ENCODE data around the gene ST6GALNAC1.
A peak's percentile ranks its signal among the peaks of the same experiment; 100 is the strongest.

Gene ST6GALNAC1

GRCh38 chr17:76681222-76682137 is 37.9 kb upstream of the ST6GALNAC1 start:
- peak; percentile 86 for TF ChIP-seq CTCF (IDR thresholded peaks at IDR 0.05)

GRCh38 chr17:76679239-76679638 is 35.7 kb upstream of the ST6GALNAC1 start:
- no peak for TF ChIP-seq CTCF (IDR thresholded peaks at IDR 0.05)

GRCh38 chr17:76678330-76678729 is 34.8 kb upstream of the ST6GALNAC1 start:
- TF ChIP-seq CTCF (IDR thresholded peaks at IDR 0.05): no peak

GRCh38 chr17:76677406-76677805 is 33.8 kb upstream of the ST6GALNAC1 start:
- TF ChIP-seq CTCF (IDR thresholded peaks at IDR 0.05): no peak

GRCh38 chr17:76676629-76677028 is 33.1 kb upstream of the ST6GALNAC1 start:
- TF ChIP-seq CTCF (IDR thresholded peaks at IDR 0.05): no peak

GRCh38 chr17:76675648-76676047 is 32.1 kb upstream of the ST6GALNAC1 start:
- no peak for TF ChIP-seq CTCF (IDR thresholded peaks at IDR 0.05)

GRCh38 chr17:76674600-76674999 is 31.0 kb upstream of the ST6GALNAC1 start:
- TF ChIP-seq CTCF (IDR thresholded peaks at IDR 0.05): no peak
